Panc1 (cell line): ENCODE results near the gene IMMT. TPM values are rescaled to one million over a fixed set of nuclear protein-coding genes. Genes with fewer than 3 reads are reported as not detected.

Experiments
- ATAC-seq: fragments of 200-7000 bp; cut with Tn5 transposase; 2 replicates; pipeline ENCODE4 v1.9.1; 2020; ENCODE audit warnings: mild to moderate bottlenecking, moderate library complexity
- BruUV-seq: library from RNA; stranded (reverse); fragments of 400-500 nt; replicated peaks from 2 replicates; lab custom pipeline; 2021; lab: Mats Ljungman, UMichigan
- CTCF ChIA-PET: fragments of 300-600 bp; sonication (Branson Sonifier 250); formaldehyde crosslinking; loops from one replicate; lab custom pipeline; 2022; ENCODE audit warnings: antibody characterized with exemption; lab: Charles Lee
- POLR2A ChIA-PET: fragments of 300-600 bp; sonication (Branson Sonifier 250); formaldehyde crosslinking; loops from one replicate; lab custom pipeline; 2022; ENCODE audit warnings: antibody characterized with exemption; lab: Charles Lee
- DNase-seq: peaks from one replicate; pipeline ENCODE4 v3.0.0-alpha.2; 2010; ENCODE audit warnings: low read depth, low spot score
- H3K27ac ChIP-seq: 2 replicates; pipeline ENCODE4 v1.5.1; 2011; ENCODE audit warnings: mild to moderate bottlenecking, low read length, inconsistent platforms
- H3K27me3 ChIP-seq: fragments of 200-500 bp; sonication (Bioruptor generic); 2 replicates; pipeline ENCODE4 v1.6.0; 2014; ENCODE audit warnings: low read length, inconsistent platforms; ENCODE audit not compliant: control insufficient read depth, insufficient read depth
- H3K36me3 ChIP-seq: fragments of 200-500 bp; sonication (Bioruptor generic); 2 replicates; pipeline ENCODE4 v1.5.1; 2014; ENCODE audit warnings: inconsistent platforms, mild to moderate bottlenecking, low read length, moderate library complexity; ENCODE audit not compliant: control insufficient read depth, insufficient read depth
- H3K4me1 ChIP-seq: 2 replicates; pipeline ENCODE4 v1.5.1; 2011; ENCODE audit warnings: inconsistent platforms, mild to moderate bottlenecking, low read length, moderate library complexity; ENCODE audit not compliant: control insufficient read depth, insufficient read depth
- H3K4me3 ChIP-seq, 2 experiments: 2 replicates each; pipeline ENCODE4 v1.5.1; 2011 to 2012; ENCODE audit warnings: low read depth in 2 of 2, low read length in 2 of 2, mild to moderate bottlenecking in 2 of 2, inconsistent platforms in 1 of 2, moderate library complexity in 1 of 2
- H3K9me3 ChIP-seq: fragments of 200-500 bp; sonication (Bioruptor generic); 2 replicates; pipeline ENCODE4 v1.5.1; 2014; ENCODE audit warnings: low read depth, mild to moderate bottlenecking, inconsistent platforms, low read length, moderate library complexity; ENCODE audit not compliant: control insufficient read depth, insufficient read depth
- CTCF ChIP-seq: fragments of 450-650 bp; IDR thresholded peaks from 2 replicates; pipeline ENCODE4 v1.5.1; 2017; ENCODE audit warnings: mild to moderate bottlenecking
- POLR2AphosphoS5 ChIP-seq: IDR thresholded peaks from 2 replicates; pipeline ENCODE4 v1.6.1; 2012; ENCODE audit warnings: mild to moderate bottlenecking, low read depth, low read length, moderate library complexity
- SIN3A ChIP-seq: IDR thresholded peaks from 2 replicates; pipeline ENCODE4 v1.6.1; 2012; ENCODE audit warnings: low read depth, mild to moderate bottlenecking, low read length, moderate library complexity, borderline replicate concordance; ENCODE audit not compliant: insufficient read depth
- TCF7L2 ChIP-seq: IDR thresholded peaks from 2 replicates; pipeline ENCODE4 v1.6.1; 2011; ENCODE audit warnings: mild to moderate bottlenecking, low read depth, low read length, inconsistent platforms
- in situ Hi-C: cut with HindIII; loops from 2 replicates; pipeline ENCODE4 v1.10.0; 2016; ENCODE audit warnings: low sequenced_read_pairs, low pct_unique_long_range_greater_than_20kb
- intact Hi-C: fragments of 100-400 bp; cut with micrococcal nuclease; formaldehyde crosslinking; loops from one replicate; pipeline ENCODE4 v1.10.0; 2022; ENCODE audit not compliant: unreplicated experiment
- total RNA-seq: library from RNA; stranded (reverse); gene quantifications from one replicate; pipeline ENCODE4 v1.2.1, GENCODE V29; 2021; ENCODE audit not compliant: unreplicated experiment
- TF ChIP-seq, protein P1 (sequence below), 2 experiments: IDR thresholded peaks; 2 replicates each; pipeline ENCODE4 v1.6.1; 2011 to 2012; ENCODE audit warnings: low read depth in 2 of 2, control low read depth in 1 of 2, low read length in 1 of 2, mild to moderate bottlenecking in 1 of 2, moderate library complexity in 1 of 2; ENCODE audit not compliant: insufficient read depth in 1 of 2

The IMMT gene
- total RNA-seq, 1 experiment from 2014 or later, result 138 TPM

GRCh38 chr2:86241611-86242010 is 46.3 kb upstream of the IMMT start:
- ATAC-seq (no peak), DNase-seq (no peak)
- in situ Hi-C loops, result no loop called here
- H3K9me3 ChIP-seq, result no peaks in the 10 kb centered on the region
- H3K36me3 ChIP-seq, result no peaks in the 10 kb centered on the region
- H3K4me1 ChIP-seq, result no peaks in the 10 kb centered on the region
- CTCF ChIA-PET, result no interaction called here
- no peak overlapping the region for H3K4me3 ChIP-seq
- no peak for TF ChIP-seq POLR2AphosphoS5
- TF ChIP-seq, protein P1, sequence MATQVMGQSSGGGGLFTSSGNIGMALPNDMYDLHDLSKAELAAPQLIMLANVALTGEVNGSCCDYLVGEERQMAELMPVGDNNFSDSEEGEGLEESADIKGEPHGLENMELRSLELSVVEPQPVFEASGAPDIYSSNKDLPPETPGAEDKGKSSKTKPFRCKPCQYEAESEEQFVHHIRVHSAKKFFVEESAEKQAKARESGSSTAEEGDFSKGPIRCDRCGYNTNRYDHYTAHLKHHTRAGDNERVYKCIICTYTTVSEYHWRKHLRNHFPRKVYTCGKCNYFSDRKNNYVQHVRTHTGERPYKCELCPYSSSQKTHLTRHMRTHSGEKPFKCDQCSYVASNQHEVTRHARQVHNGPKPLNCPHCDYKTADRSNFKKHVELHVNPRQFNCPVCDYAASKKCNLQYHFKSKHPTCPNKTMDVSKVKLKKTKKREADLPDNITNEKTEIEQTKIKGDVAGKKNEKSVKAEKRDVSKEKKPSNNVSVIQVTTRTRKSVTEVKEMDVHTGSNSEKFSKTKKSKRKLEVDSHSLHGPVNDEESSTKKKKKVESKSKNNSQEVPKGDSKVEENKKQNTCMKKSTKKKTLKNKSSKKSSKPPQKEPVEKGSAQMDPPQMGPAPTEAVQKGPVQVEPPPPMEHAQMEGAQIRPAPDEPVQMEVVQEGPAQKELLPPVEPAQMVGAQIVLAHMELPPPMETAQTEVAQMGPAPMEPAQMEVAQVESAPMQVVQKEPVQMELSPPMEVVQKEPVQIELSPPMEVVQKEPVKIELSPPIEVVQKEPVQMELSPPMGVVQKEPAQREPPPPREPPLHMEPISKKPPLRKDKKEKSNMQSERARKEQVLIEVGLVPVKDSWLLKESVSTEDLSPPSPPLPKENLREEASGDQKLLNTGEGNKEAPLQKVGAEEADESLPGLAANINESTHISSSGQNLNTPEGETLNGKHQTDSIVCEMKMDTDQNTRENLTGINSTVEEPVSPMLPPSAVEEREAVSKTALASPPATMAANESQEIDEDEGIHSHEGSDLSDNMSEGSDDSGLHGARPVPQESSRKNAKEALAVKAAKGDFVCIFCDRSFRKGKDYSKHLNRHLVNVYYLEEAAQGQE (IDR thresholded peaks at IDR 0.05; ENCODE audit: insufficient read depth in 1 of 2, low read depth in 2 of 2, low read length in 1 of 2), result no peak
- no peak for TF ChIP-seq CTCF
- no peak for TF ChIP-seq SIN3A
- no peak for TF ChIP-seq TCF7L2
- POLR2A ChIA-PET, result no interaction called here
- H3K27ac ChIP-seq, result no peak overlapping the region
- intact Hi-C loops, result no loop called here
- BruUV-seq, result no TSS peak
- H3K27me3 ChIP-seq, result no peaks in the 10 kb centered on the region

DNA sequence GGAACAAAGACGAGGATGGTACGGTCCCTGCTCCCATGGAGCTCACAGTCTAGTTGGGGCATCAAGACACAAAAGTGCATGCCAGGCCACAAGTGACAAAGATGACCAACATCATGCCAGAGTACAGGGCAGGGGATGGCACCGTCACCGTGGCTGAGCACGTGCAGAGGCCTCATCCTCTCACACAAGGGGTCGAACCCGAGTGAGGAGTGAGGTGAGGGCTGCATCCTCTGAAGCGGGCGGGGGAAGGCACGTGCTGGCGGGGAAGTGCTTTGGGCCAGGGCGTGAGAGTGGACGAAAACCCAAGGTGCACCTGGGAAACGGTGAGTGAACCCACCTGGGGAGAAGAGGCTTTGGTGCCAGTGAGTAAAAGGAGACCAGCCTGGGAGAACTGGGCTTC is 45.0 kb upstream of the IMMT start:
- Histone ChIP-seq H3K4me3 (no peak overlapping the region), H3K36me3 (no peaks in the 10 kb centered on the region), H3K27me3 (no peaks in the 10 kb centered on the region), H3K9me3 (no peaks in the 10 kb centered on the region), H3K4me1 (no peaks in the 10 kb centered on the region), H3K27ac (no peak overlapping the region)
- no peak for ATAC-seq
- no TSS peak for BruUV-seq
- POLR2A ChIA-PET, result no interaction called here
- CTCF ChIA-PET, result no interaction called here
- intact Hi-C loops (no loop called here), in situ Hi-C loops (no loop called here)
- TF ChIP-seq, protein P1 (IDR thresholded peaks at IDR 0.05; ENCODE audit: insufficient read depth in 1 of 2, low read depth in 2 of 2, low read length in 1 of 2), result no peak
- TF ChIP-seq TCF7L2 (no peak), CTCF (no peak)
- no peak for DNase-seq
